Measurements from ENCODE around the gene IQGAP1. TPM values are rescaled to one million over a fixed set of nuclear protein-coding genes. Genes with fewer than 3 reads are reported as not detected.

The IQGAP1 gene
- total and polyA plus RNA-seq, 2 of the 13 experiments (the other 11 are each of a cell fraction or from before 2014, with no cell fraction given): 29.5 to 37.9 TPM

DNA sequence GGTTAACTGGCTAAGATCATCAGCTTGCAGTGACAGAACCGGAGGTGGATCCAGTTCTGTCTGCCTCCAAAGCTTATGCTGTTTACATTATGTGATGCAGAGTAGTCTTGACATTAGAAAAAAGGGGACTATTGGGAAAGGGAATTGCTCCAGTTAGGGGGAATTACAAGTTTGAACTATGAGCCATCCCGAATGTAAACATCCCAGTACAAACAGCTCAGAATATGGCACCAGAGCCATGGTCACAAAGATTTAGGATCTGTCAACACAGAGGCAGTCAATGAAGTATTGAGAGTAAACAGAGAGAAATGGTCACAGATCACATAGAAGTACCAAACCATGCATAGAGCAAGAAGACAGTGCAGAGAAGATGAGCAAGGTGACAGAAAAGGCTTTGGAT is 101.9 kb downstream of the IQGAP1 start (continued):
- TF ChIP-seq, protein P1, sequence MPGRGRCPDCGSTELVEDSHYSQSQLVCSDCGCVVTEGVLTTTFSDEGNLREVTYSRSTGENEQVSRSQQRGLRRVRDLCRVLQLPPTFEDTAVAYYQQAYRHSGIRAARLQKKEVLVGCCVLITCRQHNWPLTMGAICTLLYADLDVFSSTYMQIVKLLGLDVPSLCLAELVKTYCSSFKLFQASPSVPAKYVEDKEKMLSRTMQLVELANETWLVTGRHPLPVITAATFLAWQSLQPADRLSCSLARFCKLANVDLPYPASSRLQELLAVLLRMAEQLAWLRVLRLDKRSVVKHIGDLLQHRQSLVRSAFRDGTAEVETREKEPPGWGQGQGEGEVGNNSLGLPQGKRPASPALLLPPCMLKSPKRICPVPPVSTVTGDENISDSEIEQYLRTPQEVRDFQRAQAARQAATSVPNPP (CRISPR knock-in tag; IDR thresholded peaks at IDR 0.05): peak; percentile 97
- TF ChIP-seq ZFYVE20 (CRISPR knock-in tag; IDR thresholded peaks at IDR 0.05; ENCODE audit: borderline replicate concordance, low read depth) (no peak), ZSCAN9 (CRISPR knock-in tag; IDR thresholded peaks at IDR 0.05; ENCODE audit: borderline replicate concordance) (peak; percentile 87; the same call in 1 of the 2 replicates), MXI1 (IDR thresholded peaks at IDR 0.05; ENCODE audit: borderline replicate concordance, low read depth, low read length) (peak; percentile 68; the same call in 1 of the 3 replicates), PHB2 (IDR thresholded peaks at IDR 0.05; ENCODE audit: partially characterized antibody) (no peak), NR2F1 (CRISPR knock-in tag; IDR thresholded peaks at IDR 0.05) (peak; percentile 52 to 61; a peak in 3 of 4 replicates), RFX1 (IDR thresholded peaks at IDR 0.05) (no peak), ZNF7 (CRISPR knock-in tag; IDR thresholded peaks at IDR 0.05) (no peak), ZNF720 (CRISPR knock-in tag; IDR thresholded peaks at IDR 0.05) (no peak), HOXA3 (CRISPR knock-in tag; IDR thresholded peaks at IDR 0.05) (peak; percentile 83), IKZF4 (CRISPR knock-in tag; IDR thresholded peaks at IDR 0.05; ENCODE audit: borderline replicate concordance, low read depth, not compliant biosample characterization) (no peak), SRY (CRISPR knock-in tag; IDR thresholded peaks at IDR 0.05) (no peak; the same call in 1 of the 2 replicates), TCF7 (IDR thresholded peaks at IDR 0.05; ENCODE audit: low read depth) (peak; percentile 90), MBNL3 (CRISPR knock-in tag; conservative IDR thresholded peaks at IDR 0.05) (no peak), ZIK1 (CRISPR knock-in tag; IDR thresholded peaks at IDR 0.05; ENCODE audit: borderline replicate concordance, low read depth) (peak; percentile 58; the same call in 1 of the 2 replicates), CBFB (CRISPR knock-in tag; IDR thresholded peaks at IDR 0.05) (0 out of 2 replicates have a peak, but pooled peaks have one; percentile 45), ZNF569 (CRISPR knock-in tag; IDR thresholded peaks at IDR 0.05; ENCODE audit: borderline replicate concordance) (no peak), POLR2AphosphoS2 (IDR thresholded peaks at IDR 0.05; ENCODE audit: low read depth, low read length) (no peak), SKI (IDR thresholded peaks at IDR 0.05; ENCODE audit: partially characterized antibody) (peak; percentile 93), ZNF121 (CRISPR knock-in tag; IDR thresholded peaks at IDR 0.05) (no peak), RFXAP (CRISPR knock-in tag; IDR thresholded peaks at IDR 0.05; ENCODE audit: borderline replicate concordance) (no peak; the same call in 1 of the 2 replicates)
- TF ChIP-seq, protein P2, sequence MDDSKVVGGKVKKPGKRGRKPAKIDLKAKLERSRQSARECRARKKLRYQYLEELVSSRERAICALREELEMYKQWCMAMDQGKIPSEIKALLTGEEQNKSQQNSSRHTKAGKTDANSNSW (CRISPR knock-in tag; IDR thresholded peaks at IDR 0.05; ENCODE audit: borderline replicate concordance): no peak
- TF ChIP-seq, protein P3, sequence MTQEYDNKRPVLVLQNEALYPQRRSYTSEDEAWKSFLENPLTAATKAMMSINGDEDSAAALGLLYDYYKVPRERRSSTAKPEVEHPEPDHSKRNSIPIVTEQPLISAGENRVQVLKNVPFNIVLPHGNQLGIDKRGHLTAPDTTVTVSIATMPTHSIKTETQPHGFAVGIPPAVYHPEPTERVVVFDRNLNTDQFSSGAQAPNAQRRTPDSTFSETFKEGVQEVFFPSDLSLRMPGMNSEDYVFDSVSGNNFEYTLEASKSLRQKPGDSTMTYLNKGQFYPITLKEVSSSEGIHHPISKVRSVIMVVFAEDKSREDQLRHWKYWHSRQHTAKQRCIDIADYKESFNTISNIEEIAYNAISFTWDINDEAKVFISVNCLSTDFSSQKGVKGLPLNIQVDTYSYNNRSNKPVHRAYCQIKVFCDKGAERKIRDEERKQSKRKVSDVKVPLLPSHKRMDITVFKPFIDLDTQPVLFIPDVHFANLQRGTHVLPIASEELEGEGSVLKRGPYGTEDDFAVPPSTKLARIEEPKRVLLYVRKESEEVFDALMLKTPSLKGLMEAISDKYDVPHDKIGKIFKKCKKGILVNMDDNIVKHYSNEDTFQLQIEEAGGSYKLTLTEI (CRISPR knock-in tag; conservative IDR thresholded peaks at IDR 0.05): no peak
- TF ChIP-seq, protein P4, sequence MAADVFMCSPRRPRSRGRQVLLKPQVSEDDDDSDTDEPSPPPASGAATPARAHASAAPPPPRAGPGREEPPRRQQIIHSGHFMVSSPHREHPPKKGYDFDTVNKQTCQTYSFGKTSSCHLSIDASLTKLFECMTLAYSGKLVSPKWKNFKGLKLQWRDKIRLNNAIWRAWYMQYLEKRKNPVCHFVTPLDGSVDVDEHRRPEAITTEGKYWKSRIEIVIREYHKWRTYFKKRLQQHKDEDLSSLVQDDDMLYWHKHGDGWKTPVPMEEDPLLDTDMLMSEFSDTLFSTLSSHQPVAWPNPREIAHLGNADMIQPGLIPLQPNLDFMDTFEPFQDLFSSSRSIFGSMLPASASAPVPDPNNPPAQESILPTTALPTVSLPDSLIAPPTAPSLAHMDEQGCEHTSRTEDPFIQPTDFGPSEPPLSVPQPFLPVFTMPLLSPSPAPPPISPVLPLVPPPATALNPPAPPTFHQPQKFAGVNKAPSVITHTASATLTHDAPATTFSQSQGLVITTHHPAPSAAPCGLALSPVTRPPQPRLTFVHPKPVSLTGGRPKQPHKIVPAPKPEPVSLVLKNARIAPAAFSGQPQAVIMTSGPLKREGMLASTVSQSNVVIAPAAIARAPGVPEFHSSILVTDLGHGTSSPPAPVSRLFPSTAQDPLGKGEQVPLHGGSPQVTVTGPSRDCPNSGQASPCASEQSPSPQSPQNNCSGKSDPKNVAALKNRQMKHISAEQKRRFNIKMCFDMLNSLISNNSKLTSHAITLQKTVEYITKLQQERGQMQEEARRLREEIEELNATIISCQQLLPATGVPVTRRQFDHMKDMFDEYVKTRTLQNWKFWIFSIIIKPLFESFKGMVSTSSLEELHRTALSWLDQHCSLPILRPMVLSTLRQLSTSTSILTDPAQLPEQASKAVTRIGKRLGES (CRISPR knock-in tag; IDR thresholded peaks at IDR 0.05; ENCODE audit: borderline replicate concordance): no peak
- TF ChIP-seq, protein P5, sequence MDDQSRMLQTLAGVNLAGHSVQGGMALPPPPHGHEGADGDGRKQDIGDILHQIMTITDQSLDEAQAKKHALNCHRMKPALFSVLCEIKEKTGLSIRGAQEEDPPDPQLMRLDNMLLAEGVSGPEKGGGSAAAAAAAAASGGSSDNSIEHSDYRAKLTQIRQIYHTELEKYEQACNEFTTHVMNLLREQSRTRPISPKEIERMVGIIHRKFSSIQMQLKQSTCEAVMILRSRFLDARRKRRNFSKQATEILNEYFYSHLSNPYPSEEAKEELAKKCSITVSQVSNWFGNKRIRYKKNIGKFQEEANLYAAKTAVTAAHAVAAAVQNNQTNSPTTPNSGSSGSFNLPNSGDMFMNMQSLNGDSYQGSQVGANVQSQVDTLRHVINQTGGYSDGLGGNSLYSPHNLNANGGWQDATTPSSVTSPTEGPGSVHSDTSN (CRISPR knock-in tag; IDR thresholded peaks at IDR 0.05; ENCODE audit: borderline replicate concordance): no peak

All from HepG2 (cell line).